K562 (cell line): ENCODE data around the gene PACS2.

Source experiments
- FOXK2 ChIP-seq, 2 experiments: fragments of 450-650 bp; IDR thresholded peaks in 1 of 2; conservative IDR thresholded peaks in 1 of 2; 2 replicates each; pipeline ENCODE4 v1.6.1; 2016; ENCODE audit warnings: low read depth in 2 of 2, mild to moderate bottlenecking in 1 of 2
- HMGXB4 ChIP-seq: sonication (generic); formaldehyde crosslinking; IDR thresholded peaks from 2 replicates; pipeline ENCODE4 v1.8.1; 2023; ENCODE audit warnings: mild to moderate bottlenecking, missing genetic modification reagents
- RCOR1 ChIP-seq, 2 experiments: IDR thresholded peaks; 2 replicates each; pipeline ENCODE4 v1.6.1; 2012; ENCODE audit warnings: low read depth in 2 of 2, low read length in 2 of 2, borderline replicate concordance in 1 of 2, improper control_type of control experiment in 1 of 2
- RFX5 ChIP-seq: IDR thresholded peaks from 2 replicates; pipeline ENCODE4 v1.6.1; 2011; ENCODE audit warnings: low read depth, mild to moderate bottlenecking, improper control_type of control experiment, low read length
- SPI1 ChIP-seq: IDR thresholded peaks from 2 replicates; pipeline ENCODE4 v1.6.1; 2011; ENCODE audit warnings: low read depth, low read length, control low read depth, borderline replicate concordance
- SRF ChIP-seq, 2 experiments: fragments of 250-450, 450-650 bp in 1 of 2; sonication (Bioruptor Pico) in 1 of 2; sonication (generic) in 1 of 2; formaldehyde crosslinking; IDR thresholded peaks; 2 replicates each; pipeline versions ENCODE4 v1.5.0 to v1.5.1; 2020 to 2022; ENCODE audit warnings: mild to moderate bottlenecking in 1 of 2, missing genetic modification reagents in 1 of 2
- TAF1 ChIP-seq: IDR thresholded peaks from 2 replicates; pipeline ENCODE4 v1.6.1; 2011; ENCODE audit warnings: mild to moderate bottlenecking, low read length, moderate library complexity; ENCODE audit not compliant: insufficient read depth, control insufficient read depth, severe bottlenecking; ENCODE audit errors: extremely low read depth
- TCF7 ChIP-seq: sonication (generic); IDR thresholded peaks from 2 replicates; pipeline ENCODE4 v1.6.1; 2016; ENCODE audit warnings: antibody characterized with exemption, borderline replicate concordance
- XRCC3 ChIP-seq: fragments of 450-650 bp; IDR thresholded peaks from 2 replicates; pipeline ENCODE4 v1.6.1; 2017; ENCODE audit warnings: mild to moderate bottlenecking, moderate library complexity
- ZBTB49 ChIP-seq: sonication (generic); formaldehyde crosslinking; IDR thresholded peaks from 2 replicates; pipeline ENCODE4 v1.8.0; 2022; ENCODE audit warnings: missing genetic modification reagents, mild to moderate bottlenecking, borderline replicate concordance

DNA sequence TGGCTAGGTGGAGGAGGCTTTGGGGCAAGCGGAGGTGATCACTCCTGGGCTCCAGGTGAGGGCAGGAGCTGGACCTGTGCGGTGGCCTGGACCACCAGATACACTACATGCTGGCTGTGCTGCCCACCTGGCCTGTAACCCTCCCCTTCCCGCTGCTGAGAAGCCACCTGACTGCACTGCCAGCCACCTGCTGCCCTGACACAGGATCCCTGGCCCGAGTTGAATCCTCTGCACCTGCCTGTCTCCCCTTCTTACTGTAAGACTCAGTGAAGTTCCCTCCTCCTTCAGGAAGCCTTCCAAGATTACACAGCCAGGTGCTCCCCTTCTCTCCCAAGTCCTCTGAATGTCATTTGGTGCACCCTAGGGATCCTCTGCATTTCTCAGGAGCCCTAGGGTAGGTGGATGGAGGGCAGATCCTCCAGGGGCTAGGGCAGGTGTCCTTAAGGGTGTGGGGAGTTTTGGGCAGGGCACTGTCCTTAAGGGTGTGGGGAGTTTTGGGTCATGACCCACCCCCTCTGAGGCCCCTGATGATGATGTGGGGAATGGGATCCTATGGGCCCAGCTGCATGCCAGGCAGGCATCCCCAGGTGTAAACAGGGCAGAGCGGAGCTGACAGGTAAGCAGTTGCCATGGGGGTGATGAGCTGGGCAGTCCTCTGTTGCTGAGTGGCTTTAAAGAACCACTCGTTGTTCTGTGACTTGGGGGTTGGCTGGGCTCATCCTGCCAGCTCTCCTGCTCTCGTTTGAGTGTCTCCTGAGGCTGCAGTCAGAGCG is 98.4 kb downstream of the PACS2 start:
- no peak for TF ChIP-seq RFX5
- no peak for TF ChIP-seq TAF1
- TF ChIP-seq TCF7: no peak
- TF ChIP-seq HMGXB4 (CRISPR knock-in tag): no peak
- TF ChIP-seq SPI1: no peak
- TF ChIP-seq RCOR1 (IDR thresholded peaks at IDR 0.05; ENCODE audit: borderline replicate concordance in 1 of 2, low read depth in 2 of 2, low read length in 2 of 2): no peak
- TF ChIP-seq XRCC3: no peak
- TF ChIP-seq FOXK2 (conservative IDR thresholded peaks at IDR 0.05 in 1 of 2, IDR thresholded peaks at IDR 0.05 in 1 of 2; ENCODE audit: low read depth in 2 of 2): no peak
- TF ChIP-seq SRF (CRISPR knock-in tag; IDR thresholded peaks at IDR 0.05): no peak
- TF ChIP-seq ZBTB49 (CRISPR knock-in tag): no peak
